Embryonic facial prominence (tissue), 1 donor: ENCODE measurements around the gene DCUN1D3.
"Not testable (repeated sequence)": the region's sequence is repeated elsewhere in the genome, so short reads cannot be mapped to it uniquely, and the experiment has no call there.

ENCODE experiments used
- DNase-seq: peaks from one replicate; pipeline ENCODE4 v3.0.0-alpha.2; 2016; ENCODE audit errors: extremely low spot score

Gene DCUN1D3

DNA sequence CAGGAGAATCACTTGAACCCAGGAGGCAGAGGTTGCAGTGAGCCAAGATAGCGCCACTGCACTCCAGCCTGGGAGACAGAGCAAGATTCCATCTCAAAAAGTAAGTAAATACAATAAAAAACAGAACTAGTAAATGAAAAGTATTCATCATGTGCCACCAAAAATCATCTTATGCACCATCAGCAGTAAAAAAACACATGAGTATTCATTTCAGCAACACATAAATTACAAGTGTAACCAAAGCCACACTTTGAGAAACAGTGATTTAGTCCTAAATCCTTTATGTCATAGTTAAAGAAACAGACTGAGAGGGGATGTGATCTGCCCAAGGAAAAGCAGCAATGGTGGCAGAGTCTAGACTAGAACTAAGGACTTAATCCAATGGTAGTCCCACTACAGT lies 13.0 kb downstream of the DCUN1D3 start:
- no peak for DNase-seq

DNA sequence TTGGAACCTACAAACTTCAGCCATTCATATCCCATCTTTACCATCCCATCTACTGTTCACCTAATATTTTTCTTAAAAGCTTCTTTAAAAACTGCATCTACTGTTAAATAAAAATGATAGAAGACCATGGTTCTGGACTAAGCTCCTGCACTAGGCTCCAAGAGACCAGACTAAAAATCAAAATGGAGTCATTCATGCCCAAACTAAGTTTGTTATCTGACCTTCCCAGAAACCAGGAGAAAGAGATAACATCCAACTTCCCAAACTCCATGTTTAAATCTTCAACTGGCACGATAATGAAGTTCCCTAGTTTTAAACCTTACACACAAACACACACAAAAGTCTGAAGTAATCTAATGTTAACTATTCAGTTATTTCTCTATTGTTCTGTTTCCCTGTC lies 13.8 kb downstream of the DCUN1D3 start:
- DNase-seq = no peak

DNA sequence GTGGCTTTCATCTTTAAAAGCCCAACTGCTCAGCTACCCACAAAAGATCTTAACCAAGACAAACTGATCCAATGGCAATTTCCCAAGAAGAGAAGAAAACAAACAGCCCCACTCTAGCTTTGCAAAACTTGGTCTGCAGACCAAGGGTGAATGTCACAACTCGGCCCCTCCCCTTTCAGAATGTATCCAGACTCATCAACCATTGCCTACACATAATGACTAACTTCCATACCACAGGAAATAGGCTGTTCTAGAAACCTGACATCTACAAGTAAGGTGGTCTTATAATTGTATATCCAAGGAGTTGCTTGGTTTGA lies 16.0 kb downstream of the DCUN1D3 start:
- no peak for DNase-seq

- DNase-seq = no peak
Measured at GRCh38 chr16:20883554-20884239, 16.5 kb downstream of the DCUN1D3 start.

- DNase-seq = no peak
Measured at GRCh38 chr16:20881503-20881878, 18.7 kb downstream of the DCUN1D3 start.

DNA sequence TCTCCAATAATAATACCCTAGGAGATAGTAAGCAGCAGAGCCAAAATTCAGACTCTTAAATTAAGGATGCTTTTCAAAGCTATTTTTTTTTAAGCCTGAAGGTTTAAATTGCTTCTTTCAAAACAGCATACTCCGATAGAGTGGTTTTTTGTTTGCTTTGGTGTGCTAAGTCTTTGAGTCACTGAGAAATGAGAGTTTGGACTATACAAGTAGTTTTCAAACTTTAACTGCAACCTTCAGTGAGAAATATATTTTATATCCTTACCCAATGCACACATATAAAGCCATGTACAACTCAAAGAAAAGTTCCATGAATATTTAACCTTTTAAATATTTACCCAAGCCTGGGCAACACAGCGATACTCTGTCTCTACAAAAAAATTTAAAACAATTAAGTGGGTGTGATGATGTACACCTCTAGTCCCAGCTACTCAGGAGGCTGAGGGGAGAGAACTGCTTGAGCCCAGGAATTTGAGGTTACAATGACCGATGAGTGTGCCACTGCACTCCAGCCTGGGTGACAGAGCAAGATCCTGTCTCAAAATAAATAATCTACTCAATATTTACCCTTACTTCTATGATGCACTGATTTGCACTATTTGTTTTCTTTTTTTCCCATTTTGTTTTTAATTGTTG lies 19.2 kb downstream of the DCUN1D3 start:
- DNase-seq = no peak

DNA sequence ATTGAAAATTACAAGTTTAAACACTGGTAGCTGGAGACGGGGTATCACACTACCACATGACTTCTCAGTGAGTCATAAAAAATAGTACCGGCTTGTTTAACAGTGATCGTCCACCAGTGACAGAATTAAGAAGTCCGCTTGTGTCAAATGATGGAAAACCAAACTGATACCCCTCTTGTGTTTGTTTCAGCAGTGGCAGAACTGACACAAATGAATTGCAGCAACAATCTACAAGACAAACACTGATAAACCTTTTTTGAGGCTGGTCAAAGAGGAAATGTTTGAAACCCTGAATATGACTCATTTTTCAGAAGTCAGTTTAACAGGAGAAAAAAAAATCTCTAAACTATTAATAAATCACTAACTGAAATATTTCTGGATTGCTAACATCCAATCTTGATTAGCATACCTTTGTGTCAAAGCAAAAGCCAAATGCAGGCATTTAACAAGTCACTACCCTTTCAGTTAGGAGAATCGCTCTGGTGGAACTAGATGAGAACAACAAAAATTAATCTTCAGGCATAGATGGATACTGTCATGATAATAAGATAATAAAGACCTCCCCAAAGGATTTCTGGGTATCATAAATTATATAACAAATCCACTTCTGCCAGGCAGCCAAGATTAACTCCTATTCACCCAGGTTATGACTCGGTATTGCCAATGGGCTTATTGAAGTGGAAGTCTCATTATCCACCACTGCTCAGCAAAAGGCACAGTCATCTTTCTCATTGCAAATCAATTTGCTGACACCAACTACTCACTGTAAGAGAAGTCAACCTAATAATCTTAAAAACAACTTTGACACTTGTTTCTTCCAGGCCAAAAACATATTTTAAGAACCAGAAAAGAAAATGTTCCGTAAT lies 20.8 kb downstream of the DCUN1D3 start:
- no peak for DNase-seq

DNA sequence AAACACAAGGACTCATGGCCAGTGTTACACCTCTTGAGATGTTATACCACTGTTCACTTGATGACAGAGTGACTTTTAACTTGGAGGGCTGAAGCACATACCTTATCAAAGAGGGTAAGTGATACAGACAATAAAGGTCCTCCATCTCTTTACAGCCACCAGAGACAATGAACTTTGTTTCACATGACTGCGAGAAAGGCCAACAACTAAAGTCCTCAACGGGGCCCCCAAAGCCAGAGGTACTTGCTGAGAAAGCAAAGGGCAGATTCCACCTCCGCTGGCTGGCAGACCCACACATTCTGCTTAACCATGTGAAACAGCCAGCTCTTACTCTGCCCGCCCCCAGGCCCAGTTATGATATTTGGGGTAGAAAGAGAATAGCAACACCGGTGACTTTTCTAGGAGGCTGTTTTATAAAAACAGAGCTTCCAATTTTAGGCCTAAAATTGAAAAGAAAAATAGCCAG lies 21.4 kb downstream of the DCUN1D3 start:
- no peak for DNase-seq

GRCh38 chr16:20875355-20875650 lies 24.9 kb downstream of the DCUN1D3 start:
- DNase-seq = no peak

DNA sequence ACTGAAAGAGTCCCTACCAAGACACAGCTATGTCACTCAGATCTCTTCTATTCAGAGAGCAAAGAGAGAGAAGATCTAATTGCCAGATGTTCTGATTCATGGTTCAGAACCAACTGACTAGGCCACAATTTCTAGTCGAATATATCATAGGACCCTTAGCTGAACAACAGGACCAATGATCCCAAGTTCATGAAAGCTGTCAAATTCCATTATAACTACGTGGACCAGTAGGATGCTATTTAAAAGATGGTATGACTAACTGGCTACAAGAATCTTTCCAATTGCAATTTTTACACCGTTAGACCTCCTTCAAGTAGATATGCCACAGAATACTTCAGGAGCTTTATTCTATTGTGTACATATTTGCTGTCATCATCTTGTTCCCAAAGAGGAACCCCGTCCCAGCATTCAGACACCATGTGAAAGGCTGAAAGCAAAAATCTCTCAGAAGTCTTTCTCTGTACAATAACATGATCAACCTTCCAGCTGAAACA lies 26.0 kb downstream of the DCUN1D3 start:
- no peak for DNase-seq

DNA sequence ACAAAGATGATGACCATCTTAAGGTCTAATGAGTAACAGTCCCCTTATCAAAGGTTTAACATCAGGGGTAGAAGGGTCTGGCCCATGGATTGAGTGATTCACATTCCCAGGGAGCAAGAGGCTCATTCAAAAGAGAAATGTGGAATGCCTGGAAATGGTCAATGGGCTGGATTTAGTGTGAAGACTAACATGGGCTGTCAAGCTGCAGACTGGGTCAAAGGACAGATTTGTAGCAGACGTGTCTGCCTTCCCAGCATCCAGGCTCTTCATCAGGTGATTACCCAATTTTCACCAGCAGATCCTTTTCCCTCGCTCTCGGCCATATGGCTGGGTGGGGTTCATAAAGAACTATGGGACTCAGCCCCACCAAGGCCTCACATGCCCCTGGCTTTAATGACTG lies 26.8 kb downstream of the DCUN1D3 start:
- no peak for DNase-seq

GRCh38 chr16:20871941-20872815 lies 28.0 kb downstream of the DCUN1D3 start:
- no peak for DNase-seq

DNA sequence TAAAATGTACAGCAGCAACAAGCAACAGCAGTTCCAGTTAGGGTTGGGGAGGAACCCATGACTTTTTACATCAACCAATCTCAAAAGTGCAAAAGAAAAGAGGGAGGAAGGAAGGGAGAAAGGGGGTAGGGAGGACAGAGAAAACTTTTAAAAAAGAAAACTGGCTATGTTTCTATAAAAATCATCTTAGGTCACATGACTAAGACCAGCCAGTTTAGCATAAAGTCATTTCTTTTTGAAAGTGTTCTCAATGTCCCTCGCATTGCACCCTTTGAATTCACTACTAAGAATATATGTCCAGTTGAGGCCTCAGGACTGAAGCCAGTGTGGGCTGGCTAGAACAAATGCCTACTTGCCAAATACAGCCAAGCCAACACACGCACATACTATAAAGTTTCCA lies 28.9 kb downstream of the DCUN1D3 start:
- DNase-seq = no peak

GRCh38 chr16:20870122-20870820 lies 29.9 kb downstream of the DCUN1D3 start:
- DNase-seq = no peak

GRCh38 chr16:20868890-20869289 lies 31.3 kb downstream of the DCUN1D3 start:
- no peak for DNase-seq

GRCh38 chr16:20867585-20867984 lies 32.6 kb downstream of the DCUN1D3 start:
- no peak for DNase-seq

DNA sequence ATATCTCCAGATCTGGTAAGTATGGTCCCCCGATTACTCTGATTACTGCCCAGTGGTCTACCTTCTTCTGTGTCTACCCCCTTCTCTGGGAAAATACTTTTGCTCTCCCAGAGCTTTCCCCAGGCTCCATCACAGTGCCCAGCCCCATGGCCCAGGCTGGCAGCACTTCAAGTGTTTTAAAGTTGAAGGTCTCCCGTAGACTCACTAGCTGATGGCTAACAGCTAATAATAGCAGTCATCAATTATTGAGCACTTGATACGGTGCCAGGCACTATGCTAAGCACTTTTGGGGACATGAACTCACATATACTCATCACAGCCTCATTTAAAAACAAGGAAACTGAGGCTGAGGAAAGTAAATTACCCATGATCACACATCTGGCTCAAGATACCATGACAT lies 33.4 kb downstream of the DCUN1D3 start:
- DNase-seq = no peak

DNA sequence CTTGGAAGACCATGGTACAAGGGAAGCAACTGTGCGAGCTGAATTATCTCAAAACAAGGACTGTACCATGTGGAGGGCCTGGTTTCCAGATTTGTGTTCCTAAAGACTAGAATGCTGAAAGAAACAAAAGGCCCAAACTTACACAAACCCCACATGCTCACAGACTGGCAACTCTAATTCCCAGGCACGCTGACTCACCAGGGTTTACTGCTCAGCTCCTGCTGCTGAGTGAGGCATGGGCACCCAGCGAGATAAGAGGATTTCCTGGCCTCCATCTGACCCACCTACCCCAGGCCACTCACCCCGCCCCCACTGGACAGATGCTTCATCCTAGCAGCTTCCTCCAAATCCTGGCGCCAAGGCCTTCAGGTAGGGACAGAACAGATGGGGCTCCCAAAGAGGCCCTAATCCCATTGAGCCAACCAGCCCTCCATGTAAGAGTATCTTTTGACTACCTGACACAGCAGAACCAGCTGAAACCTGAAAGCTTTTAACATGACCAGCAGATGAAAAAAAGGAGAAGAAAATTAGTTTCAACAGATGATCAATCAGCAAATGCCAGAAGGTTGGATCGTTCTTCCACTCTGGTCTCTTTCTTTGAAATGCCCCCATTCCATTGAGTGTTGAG lies 33.9 kb downstream of the DCUN1D3 start:
- no peak for DNase-seq

GRCh38 chr16:20865420-20866131 lies 34.6 kb downstream of the DCUN1D3 start:
- DNase-seq = no peak

GRCh38 chr16:20864376-20864775 lies 35.8 kb downstream of the DCUN1D3 start:
- not testable (repeated sequence) for DNase-seq
